DMS153 treated with DMSO at 0.1 percent for 48 hours (cell line): Measurements from ENCODE around the gene MRPS27.
"Not testable (repeated sequence)": the region's sequence is repeated elsewhere in the genome, so short reads cannot be mapped to it uniquely, and the experiment has no call there.

Experiments used
- DNase-seq: peaks from one replicate; lab custom pipeline; 2025; ENCODE audit not compliant: unreplicated experiment; lab: John Stamatoyannopoulos, UW

MRPS27 gene

DNA sequence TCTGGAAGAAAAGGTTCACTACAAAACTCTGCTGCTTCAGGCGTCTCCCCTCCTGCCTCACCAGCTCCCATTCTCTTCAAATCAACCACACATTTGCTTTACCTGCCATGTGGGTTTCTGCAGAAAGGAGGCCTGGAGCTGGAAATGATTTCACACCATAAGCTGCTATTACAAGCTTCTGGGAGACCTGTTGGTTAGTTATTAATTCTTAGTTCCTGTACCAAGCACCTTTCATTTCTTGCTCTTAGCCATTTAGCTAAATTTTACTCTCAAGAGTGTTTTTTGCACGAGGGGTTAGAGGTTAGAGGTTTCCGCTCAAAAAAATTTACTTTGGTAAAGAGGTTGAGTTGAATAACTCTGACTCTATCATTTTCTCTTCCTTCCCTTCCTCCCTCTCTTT, 142.5 kb downstream of the MRPS27 start:
- no peak for DNase-seq

DNA sequence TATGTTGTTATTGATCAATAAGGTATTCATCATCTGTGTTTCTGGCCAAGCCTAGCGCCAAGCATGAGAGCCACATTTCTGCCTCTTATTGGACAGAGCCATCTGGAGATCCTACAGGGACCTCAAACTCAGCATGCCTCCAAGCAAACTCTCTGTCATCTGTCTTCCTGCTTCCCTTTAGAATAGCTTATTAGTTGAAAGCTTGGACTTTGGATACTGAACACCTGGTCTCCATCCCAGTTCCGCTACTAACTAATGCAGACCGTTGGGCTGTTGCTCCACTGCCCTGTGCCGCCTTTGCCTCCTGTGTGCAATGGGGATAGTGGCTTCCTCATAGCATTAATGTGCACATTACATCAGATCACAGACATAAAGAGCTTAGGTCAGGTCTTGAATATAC, 147.3 kb downstream of the MRPS27 start:
- DNase-seq = no peak

DNA sequence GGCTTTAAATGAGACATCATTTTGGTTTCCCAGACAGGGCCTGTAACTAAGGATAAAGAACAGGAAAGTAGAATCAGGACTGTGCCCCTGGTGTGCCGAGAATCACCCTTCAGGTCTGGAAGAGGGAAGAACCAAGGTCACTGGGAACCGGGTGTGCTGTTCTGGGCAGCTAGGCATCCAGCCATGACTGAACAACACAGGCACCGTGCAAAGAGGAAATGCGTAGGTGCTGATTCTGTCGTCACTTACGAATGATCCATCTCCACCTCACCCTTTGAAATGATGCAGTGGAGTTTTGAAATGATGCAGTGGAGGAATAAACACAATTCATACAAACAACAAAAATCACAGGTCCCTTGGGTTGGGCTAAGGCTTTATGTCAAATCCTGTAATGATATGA, 148.4 kb downstream of the MRPS27 start:
- DNase-seq = no peak

DNA sequence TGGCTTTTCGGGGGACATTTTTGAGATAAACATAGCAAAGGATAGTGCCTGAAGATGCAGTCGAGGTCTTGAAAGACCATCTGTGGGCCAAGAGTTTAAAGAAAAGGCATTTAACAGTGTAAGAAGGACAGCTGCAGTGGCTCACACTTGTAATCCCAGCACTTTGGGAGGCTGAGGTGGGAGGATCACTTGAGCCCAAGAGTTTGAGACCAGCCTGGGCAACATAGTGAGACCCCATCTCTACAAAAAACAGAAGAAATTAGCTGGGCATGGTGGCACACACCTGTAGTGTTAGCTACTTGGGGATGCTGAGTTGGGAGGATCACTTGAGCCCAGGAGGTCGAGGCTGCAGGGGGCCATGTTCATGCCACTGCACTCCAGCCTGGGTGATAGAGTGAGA, 148.9 kb downstream of the MRPS27 start:
- not testable (repeated sequence) for DNase-seq

DNA sequence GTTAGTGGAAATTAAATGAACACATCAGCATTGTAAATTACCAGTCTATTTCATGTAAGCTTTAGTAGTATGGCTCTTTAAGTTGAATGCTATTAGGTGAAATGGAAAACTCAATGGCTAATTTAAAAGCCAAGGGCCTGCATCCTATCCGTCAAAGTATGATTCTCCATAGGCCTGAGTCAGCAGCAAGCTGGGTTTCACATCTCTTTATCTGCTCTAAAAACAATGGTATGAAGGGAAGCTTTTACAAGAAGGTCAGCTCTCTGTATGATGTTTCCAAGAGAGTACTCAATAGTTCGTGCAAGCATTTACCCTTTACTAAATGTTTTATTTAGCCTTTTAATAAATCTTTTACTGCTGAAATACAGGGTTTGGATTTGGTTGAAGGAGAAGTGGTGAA, 149.9 kb downstream of the MRPS27 start:
- DNase-seq = no peak
